K562 (cell line): ENCODE measurements around the gene ILKAP. TPM values are rescaled to one million over a fixed set of nuclear protein-coding genes. Genes with fewer than 3 reads are reported as not detected.

Experiments
- L3MBTL2 ChIP-seq: fragments of 450-650 bp; IDR thresholded peaks from 2 replicates; pipeline ENCODE4 v1.6.1; 2016; ENCODE audit warnings: mild to moderate bottlenecking, moderate library complexity
- TAF1 ChIP-seq: IDR thresholded peaks from 2 replicates; pipeline ENCODE4 v1.6.1; 2011; ENCODE audit warnings: mild to moderate bottlenecking, low read length, moderate library complexity; ENCODE audit not compliant: insufficient read depth, control insufficient read depth, severe bottlenecking; ENCODE audit errors: extremely low read depth
- ZNF224 ChIP-seq: sonication (generic); formaldehyde crosslinking; IDR thresholded peaks from 2 replicates; pipeline ENCODE4 v1.8.0; 2022; ENCODE audit warnings: mild to moderate bottlenecking, missing genetic modification reagents
- ZNF232 ChIP-seq: sonication (generic); formaldehyde crosslinking; IDR thresholded peaks from 2 replicates; pipeline ENCODE4 v1.8.0; 2022; ENCODE audit warnings: mild to moderate bottlenecking, missing genetic modification reagents
- polyA plus RNA-seq, 8 experiments: library from polyadenylated mRNA; depleted of rRNA in 4 of 8; stranded (reverse) in 5 of 8; unstranded in 3 of 8; fragments of >200 nt; fragmentation: Nextera tagmentation in 2 of 8; fragmentation: Illumina TruSeq in 1 of 8; extraction: Ambion mirVana in 2 of 8; extraction: Trizol in 1 of 8; gene quantifications; 2 replicates each; pipeline versions ENCODE4 v1.2.1 to v1.2.3, GENCODE V29; 2011 to 2014; ENCODE audit warnings: inconsistent platforms in 1 of 8, missing spikeins in 1 of 8
- total RNA-seq, 7 experiments: library from RNA; depleted of rRNA in 6 of 7; stranded (reverse); fragments of >200 nt in 6 of 7; fragmentation: Illumina TruSeq in 2 of 7; extraction: Trizol in 2 of 7; gene quantifications; 2 replicates each; pipeline versions ENCODE4 v1.2.1 to v1.2.3, GENCODE V29; 2011 to 2021; ENCODE audit warnings: low replicate concordance in 1 of 7
- TF ChIP-seq, protein P1 (sequence below): fragments of 200-800 bp; sonication (Bioruptor generic); IDR thresholded peaks from 2 replicates; pipeline ENCODE4 v1.6.1; 2017; ENCODE audit warnings: missing genetic modification characterization, missing compliant biosample characterization
- TF ChIP-seq, protein P2 (sequence below): sonication (generic); formaldehyde crosslinking; IDR thresholded peaks from 2 replicates; pipeline ENCODE4 v1.8.0; 2022; ENCODE audit warnings: mild to moderate bottlenecking, missing genetic modification reagents
- TF ChIP-seq, protein P3 (sequence below): fragments of 250-450 bp; sonication (Bioruptor Pico); IDR thresholded peaks from 2 replicates; pipeline ENCODE4 v1.5.0; 2021; ENCODE audit warnings: mild to moderate bottlenecking, borderline replicate concordance
- TF ChIP-seq, protein P4 (sequence below): fragments of 250-450 bp; sonication (Bioruptor Pico); IDR thresholded peaks from 2 replicates; pipeline ENCODE4 v1.4.0; 2020

ILKAP gene
- total and polyA plus RNA-seq, 9 of the 15 experiments (the other 6 are each of a cell fraction or from before 2014, with no cell fraction given) = 3.1 to 43.9 (median 20.7) TPM

DNA sequence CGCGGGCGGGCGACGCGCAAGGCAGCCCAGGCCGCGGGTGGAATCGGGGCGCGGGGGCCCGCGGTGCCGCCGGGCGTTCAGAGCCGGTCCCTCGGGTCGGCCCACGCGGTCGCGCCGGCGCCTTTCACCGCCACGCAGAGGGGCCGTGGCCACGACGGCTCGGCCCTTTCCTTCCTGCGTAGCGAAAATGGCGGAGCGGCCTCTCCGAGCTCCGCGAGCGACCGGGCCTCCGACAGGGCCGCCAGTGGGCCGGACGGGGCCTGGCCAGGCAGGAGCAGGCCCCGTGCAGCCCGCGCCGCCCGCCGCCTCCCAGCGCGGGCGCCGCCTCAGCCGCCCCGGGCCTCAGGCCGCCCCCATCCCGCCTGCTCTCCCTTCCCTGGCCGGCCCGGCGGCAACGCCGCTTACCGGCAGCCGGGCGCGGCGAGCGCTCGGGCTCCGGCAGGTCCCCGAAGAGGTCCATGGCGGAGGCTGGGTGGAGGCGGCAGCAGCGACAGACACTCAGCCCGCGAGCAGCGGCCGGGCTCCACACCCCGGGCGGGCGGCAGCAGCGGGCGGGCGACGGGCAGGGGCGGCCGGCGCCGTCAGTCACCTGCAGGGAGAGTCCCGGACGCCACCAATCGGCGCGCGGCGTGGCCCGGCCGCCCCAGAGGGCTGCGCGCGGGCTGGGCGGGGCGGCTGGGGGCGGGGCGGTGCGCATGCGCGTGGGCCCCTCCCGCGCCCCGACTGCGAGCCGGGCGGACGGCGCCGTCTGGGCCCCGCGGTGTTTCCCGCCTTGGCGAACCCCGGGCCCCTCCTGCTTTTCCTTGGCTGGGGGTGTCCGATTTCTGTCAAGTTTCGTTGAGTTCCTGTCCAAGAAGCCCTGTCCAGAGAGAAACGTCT, at the start of gene ILKAP (continued):
- TF ChIP-seq, protein P1, sequence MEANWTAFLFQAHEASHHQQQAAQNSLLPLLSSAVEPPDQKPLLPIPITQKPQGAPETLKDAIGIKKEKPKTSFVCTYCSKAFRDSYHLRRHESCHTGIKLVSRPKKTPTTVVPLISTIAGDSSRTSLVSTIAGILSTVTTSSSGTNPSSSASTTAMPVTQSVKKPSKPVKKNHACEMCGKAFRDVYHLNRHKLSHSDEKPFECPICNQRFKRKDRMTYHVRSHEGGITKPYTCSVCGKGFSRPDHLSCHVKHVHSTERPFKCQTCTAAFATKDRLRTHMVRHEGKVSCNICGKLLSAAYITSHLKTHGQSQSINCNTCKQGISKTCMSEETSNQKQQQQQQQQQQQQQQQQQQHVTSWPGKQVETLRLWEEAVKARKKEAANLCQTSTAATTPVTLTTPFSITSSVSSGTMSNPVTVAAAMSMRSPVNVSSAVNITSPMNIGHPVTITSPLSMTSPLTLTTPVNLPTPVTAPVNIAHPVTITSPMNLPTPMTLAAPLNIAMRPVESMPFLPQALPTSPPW (CRISPR knock-in tag) = peak; percentile 85
- TF ChIP-seq, protein P2, sequence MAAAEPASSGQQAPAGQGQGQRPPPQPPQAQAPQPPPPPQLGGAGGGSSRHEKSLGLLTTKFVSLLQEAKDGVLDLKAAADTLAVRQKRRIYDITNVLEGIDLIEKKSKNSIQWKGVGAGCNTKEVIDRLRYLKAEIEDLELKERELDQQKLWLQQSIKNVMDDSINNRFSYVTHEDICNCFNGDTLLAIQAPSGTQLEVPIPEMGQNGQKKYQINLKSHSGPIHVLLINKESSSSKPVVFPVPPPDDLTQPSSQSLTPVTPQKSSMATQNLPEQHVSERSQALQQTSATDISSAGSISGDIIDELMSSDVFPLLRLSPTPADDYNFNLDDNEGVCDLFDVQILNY = no peak
- TF ChIP-seq ZNF232 (CRISPR knock-in tag) (no peak), L3MBTL2 (peak; percentile 85), TAF1 (peak; percentile 51), ZNF224 (CRISPR knock-in tag) (no peak)
- TF ChIP-seq, protein P3, sequence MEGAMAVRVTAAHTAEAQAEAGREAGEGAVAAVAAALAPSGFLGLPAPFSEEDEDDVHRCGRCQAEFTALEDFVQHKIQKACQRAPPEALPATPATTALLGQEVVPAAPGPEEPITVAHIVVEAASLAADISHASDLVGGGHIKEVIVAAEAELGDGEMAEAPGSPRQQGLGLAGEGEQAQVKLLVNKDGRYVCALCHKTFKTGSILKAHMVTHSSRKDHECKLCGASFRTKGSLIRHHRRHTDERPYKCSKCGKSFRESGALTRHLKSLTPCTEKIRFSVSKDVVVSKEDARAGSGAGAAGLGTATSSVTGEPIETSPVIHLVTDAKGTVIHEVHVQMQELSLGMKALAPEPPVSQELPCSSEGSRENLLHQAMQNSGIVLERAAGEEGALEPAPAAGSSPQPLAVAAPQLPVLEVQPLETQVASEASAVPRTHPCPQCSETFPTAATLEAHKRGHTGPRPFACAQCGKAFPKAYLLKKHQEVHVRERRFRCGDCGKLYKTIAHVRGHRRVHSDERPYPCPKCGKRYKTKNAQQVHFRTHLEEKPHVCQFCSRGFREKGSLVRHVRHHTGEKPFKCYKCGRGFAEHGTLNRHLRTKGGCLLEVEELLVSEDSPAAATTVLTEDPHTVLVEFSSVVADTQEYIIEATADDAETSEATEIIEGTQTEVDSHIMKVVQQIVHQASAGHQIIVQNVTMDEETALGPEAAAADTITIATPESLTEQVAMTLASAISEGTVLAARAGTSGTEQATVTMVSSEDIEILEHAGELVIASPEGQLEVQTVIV (CRISPR knock-in tag) = no peak
- TF ChIP-seq, protein P4, sequence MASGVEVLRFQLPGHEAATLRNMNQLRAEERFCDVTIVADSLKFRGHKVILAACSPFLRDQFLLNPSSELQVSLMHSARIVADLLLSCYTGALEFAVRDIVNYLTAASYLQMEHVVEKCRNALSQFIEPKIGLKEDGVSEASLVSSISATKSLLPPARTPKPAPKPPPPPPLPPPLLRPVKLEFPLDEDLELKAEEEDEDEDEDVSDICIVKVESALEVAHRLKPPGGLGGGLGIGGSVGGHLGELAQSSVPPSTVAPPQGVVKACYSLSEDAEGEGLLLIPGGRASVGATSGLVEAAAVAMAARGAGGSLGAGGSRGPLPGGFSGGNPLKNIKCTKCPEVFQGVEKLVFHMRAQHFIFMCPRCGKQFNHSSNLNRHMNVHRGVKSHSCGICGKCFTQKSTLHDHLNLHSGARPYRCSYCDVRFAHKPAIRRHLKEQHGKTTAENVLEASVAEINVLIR (CRISPR knock-in tag) = no peak
